ACC112 (cell line): ENCODE results near the gene NDUFA1.
"Not testable (repeated sequence)": the region's sequence is repeated elsewhere in the genome, so short reads cannot be mapped to it uniquely, and the experiment has no call there.

Source experiments
- H2AFZ ChIP-seq: fragments of 200-600 bp; sonication (generic); one replicate; pipeline ENCODE4 v1.6.0; 2017; ENCODE audit warnings: antibody characterized with exemption, low read length; ENCODE audit not compliant: unreplicated experiment
- H3K27ac ChIP-seq: fragments of 200-600 bp; sonication (generic); 2 replicates; pipeline ENCODE4 v1.5.1; 2014; ENCODE audit warnings: low read depth, mild to moderate bottlenecking, antibody characterized with exemption, low read length, moderate library complexity
- H3K27me3 ChIP-seq: fragments of 200-600 bp; sonication (generic); 2 replicates; pipeline ENCODE4 v1.6.1; 2014; ENCODE audit warnings: mild to moderate bottlenecking, antibody characterized with exemption, low read length, moderate library complexity, mixed read lengths; ENCODE audit not compliant: insufficient read depth
- H3K36me3 ChIP-seq: fragments of 200-600 bp; sonication (generic); 2 replicates; pipeline ENCODE4 v1.6.1; 2016; ENCODE audit warnings: mild to moderate bottlenecking, antibody characterized with exemption, low read length, moderate library complexity, mixed read lengths; ENCODE audit not compliant: insufficient read depth
- H3K4me1 ChIP-seq: fragments of 200-600 bp; sonication (generic); one replicate; pipeline ENCODE4 v1.6.1; 2016; ENCODE audit warnings: low read length, mixed read lengths; ENCODE audit not compliant: insufficient read depth, unreplicated experiment, control insufficient read depth
- H3K4me3 ChIP-seq: fragments of 200-600 bp; sonication (generic); 2 replicates; pipeline ENCODE4 v1.5.1; 2014; ENCODE audit warnings: mild to moderate bottlenecking, low read depth, low read length
- H3K79me2 ChIP-seq: fragments of 200-600 bp; sonication (generic); one replicate; pipeline ENCODE4 v1.6.0; 2016; ENCODE audit warnings: low read length; ENCODE audit not compliant: control insufficient read depth, unreplicated experiment, insufficient read depth

NDUFA1 gene

DNA sequence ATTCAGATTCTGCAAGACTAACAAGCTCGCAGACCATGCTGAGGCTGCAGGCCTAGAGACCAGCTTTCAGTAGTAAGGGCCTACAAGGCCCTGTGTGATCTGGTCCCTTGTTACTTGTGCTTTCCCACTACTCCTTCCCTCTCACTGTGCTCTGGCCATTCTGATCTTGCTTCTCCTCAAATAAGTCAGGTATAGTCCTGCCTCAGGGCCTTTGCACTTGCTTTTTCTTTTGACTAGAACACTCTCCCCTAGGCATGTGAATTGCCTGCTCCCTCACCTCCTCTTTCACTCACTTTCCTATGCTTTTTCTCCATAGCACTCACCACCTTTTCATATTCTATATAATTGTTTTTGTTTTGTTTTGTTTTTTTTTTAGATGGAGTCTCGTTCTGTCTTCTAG, 46.2 kb downstream of the NDUFA1 start:
- Histone ChIP-seq H3K36me3 (no peaks in the 10 kb centered on the region), H3K27ac (no peak overlapping the region), H3K27me3 (no peaks in the 10 kb centered on the region), H3K79me2 (no peaks in the 10 kb centered on the region), H3K4me3 (no peak overlapping the region), H2AFZ (no peak overlapping the region), H3K4me1 (no peaks in the 10 kb centered on the region)

DNA sequence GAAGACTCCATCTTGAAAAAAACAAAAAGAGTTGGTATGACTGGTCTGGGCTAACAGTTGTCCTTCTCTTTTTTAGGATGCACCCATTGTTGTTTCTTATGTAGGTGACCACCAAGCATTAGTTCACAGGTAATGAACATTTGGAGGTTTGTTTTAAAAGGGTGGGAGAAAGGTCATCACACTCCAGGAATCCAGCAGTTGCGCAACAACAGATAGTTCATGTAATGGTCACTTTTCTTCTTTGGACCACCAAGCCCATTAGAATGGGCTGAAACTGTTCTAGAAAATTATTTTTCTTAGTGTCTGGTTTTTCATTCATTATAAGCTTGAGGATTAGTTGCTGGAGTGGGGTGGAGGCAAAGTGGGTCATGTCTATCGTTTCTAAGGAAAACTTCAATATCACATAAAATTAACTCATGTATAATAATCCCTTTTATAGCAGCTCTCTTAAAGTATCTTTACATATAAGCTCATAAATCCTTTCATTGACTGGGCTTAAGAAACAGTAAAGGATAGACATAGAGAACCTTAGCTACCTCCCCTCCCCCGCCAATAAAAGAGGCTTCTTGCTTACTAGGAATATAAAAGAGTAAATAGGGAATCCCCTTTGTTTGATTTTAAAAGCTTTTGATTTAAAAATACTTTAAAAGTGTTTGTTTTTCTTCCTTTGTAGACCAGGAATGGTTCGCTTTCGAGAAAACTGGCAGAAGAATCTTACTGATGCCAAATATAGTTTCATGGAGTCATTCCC, 48.4 kb downstream of the NDUFA1 start:
- no peaks in the 10 kb centered on the region for H3K36me3 ChIP-seq
- H3K79me2 ChIP-seq = no peaks in the 10 kb centered on the region
- no peak overlapping the region for H3K4me3 ChIP-seq
- H2AFZ ChIP-seq = no peak overlapping the region
- no peaks in the 10 kb centered on the region for H3K4me1 ChIP-seq
- H3K27ac ChIP-seq = no peak overlapping the region
- no peaks in the 10 kb centered on the region for H3K27me3 ChIP-seq

DNA sequence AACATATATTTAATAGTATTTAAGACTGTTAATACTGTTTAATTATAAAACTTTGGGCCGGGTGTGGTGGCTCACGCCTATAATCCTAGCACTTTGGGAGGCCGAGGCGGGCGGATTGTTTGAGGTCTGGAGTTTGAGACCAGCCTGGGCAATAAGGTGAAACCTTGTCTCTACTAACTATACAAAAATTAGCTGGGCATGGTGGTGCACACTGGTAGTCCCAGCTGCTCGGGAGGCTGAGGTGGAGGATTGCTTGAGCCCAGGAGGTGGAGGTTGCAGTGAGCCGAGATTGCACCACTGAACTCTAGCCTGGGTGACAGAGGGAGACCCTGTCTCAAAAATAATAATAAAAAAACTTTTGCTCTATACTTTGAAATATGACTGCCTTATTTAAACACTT, 50.8 kb downstream of the NDUFA1 start:
- not testable (repeated sequence) for H2AFZ ChIP-seq, H3K36me3 ChIP-seq, H3K4me3 ChIP-seq, H3K27ac ChIP-seq, H3K27me3 ChIP-seq, H3K4me1 ChIP-seq, H3K79me2 ChIP-seq
